DMS53 treated with DMSO at 0.1 percent for 48 hours (cell line): ENCODE measurements around the gene MAK.
"Not testable (repeated sequence)": the region's sequence is repeated elsewhere in the genome, so short reads cannot be mapped to it uniquely, and the experiment has no call there.

ENCODE experiments used
- DNase-seq: peaks from one replicate; lab custom pipeline; 2025; ENCODE audit not compliant: unreplicated experiment; lab: John Stamatoyannopoulos, UW

MAK gene

DNA sequence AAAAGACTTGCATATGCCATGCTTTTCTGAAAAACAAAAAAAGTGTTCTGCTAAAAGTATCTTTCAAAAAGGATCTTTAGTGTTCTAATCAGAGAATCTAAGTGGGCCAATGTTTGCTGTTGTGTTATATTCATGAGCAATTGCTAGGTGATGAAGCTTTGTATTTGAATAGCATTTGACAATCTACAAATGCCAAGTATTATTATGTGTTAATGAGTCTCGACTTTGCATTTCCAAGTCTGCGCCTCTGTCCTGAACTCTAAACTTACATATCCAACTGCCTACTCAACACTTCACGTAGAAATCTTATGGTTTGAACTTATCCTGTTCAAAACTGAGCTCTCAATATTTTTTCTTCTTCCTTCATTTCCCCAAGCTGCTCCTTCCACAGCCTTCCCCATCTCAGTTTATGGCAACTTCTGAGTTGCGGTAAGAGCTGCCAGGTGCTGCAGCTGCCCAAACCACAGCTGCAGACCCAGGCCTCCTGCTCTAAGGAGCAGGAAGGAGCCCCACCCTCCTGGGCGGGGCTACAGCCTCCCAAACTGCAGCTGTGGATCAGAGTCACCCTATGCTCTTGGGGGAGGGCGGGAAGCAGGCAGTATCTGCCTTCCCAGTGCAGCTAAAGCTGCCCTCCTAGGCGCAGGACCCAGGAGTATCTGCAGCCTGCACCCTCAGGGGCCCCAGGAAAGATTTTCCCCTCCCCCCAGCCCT lies 16.7 kb upstream of the MAK start:
- no peak for DNase-seq

DNA sequence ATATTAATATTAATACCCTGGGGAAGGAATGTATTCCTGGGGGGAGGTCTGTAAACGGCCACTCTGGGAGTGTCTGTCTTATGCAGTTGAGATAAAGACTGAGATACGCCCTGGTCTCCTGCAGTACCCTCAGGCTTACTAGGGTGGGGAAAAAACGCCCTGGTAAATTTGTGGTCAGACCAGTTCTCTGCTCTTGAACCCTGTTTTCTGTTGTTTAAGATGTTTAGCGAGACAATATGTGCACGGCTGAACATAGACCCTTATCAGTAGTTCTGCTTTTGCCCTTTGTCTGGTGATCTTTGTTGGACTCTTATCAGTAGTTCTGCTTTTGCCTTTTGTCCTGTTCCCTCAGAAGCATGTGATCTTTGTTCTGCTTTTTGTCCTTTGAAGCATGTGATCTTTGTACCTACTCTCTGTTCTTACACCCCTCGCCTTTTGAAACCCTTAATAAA lies 15.5 kb upstream of the MAK start:
- not testable (repeated sequence) for DNase-seq

DNA sequence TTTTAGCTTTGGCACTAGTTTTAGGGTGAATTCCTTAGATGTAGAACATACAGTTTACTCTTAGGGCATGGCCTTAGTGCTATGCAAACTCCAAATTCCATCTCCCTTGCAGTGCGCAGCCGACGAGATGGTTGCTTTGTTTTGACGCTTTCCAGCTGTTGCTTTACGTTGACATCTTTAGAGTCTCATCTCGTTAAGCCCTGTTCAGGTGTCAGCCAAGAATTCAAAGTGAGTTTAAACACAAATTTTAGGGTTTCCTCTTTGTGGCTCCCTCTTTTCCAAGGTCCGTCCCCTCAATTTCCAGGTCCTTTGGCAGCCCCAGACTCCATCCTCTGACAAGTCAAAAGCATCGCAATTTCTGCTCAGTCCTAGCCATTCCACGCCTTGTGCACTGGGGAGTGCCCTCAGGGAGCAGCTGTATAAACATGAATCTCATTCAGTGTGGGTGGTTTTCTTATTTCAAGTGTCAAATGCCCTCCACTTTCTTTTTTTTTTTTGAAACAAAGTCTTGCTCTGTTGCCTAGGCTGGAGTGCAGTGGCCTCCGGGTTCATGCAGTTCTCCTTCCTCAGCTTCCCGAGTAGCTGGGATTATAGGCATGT lies 14.1 kb upstream of the MAK start:
- peak; percentile 31 for DNase-seq

GRCh38 chr6:10850728-10851127 lies 12.4 kb upstream of the MAK start:
- DNase-seq: no peak

GRCh38 chr6:10849901-10850300 lies 11.6 kb upstream of the MAK start:
- DNase-seq: no peak

- peak; percentile 5 for DNase-seq
Observed at GRCh38 chr6:10847684-10848083, 9.3 kb upstream of the MAK start.

DNA sequence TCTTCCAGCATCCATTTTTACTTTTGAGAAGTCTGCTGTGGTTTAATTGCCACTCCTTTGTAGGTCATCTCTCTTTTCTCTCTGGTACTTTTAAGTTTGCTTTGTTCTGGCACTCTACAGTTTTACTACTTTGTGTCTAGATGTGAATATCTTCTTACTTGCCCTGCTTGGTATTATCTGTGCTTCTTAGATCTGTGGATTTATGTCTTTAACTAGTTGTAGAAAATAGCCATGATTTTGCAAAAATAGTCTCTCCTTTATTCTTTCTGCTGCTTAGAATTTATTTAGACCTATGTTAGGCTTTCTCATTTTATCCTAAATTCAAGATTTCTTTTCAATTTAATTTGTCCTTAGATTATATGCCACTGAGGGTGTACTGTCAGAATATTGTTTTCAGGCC lies 5.2 kb upstream of the MAK start:
- no peak for DNase-seq

- DNase-seq: peak; percentile 39
Observed at GRCh38 chr6:10838794-10839333, 525 bp upstream of the MAK start.

DNA sequence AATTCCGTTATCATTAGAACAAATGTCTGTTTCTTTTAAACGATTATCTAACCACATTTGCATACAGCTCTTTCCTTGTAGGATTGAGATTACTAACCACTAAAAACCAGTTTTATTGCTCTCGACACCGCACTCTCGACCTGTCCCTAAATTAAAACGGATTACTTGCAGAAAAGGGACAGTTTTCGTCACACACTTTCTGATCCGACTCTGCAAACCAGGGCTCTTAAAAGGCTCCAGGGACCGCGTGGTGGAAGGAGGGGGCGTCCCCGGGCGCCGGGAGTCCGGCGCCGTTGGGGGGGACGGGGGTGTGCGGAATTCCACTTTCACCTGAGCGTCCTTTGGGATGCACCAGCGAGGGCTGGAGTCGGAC lies 731 bp downstream of the MAK start:
- DNase-seq: no peak

DNA sequence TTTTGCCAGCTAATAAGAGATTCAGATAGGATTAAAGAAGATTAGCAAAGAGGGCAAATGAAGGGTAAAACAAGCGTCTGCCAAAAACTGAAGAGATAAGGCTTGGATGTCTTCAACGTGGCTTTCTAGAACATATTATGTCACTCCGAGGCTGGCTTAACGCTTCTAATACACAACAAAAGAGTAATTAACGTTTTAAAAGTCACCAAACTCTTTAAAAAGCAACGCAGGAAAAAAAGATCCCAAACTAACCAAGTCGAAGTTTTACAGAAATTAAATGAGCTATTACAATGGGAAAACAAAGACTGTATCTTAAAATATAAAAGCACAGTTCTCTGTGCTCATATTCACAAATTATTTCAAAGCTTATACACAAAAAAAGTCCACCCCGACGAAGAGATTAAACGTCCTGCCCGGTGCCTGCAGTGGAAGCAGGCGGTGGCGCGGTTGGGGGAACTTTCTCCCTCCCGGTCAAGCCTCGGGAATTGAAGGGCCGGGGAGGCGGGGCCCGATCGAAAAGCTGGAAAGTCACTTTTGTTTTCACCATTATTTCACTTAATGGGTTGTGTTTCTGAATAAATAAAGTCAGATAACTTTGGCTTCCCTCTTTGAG lies 1.2 kb downstream of the MAK start:
- no peak for DNase-seq

GRCh38 chr6:10834823-10835222 lies 3.5 kb downstream of the MAK start:
- DNase-seq: no peak

GRCh38 chr6:10831609-10832008 lies 6.7 kb downstream of the MAK start:
- no peak for DNase-seq

DNA sequence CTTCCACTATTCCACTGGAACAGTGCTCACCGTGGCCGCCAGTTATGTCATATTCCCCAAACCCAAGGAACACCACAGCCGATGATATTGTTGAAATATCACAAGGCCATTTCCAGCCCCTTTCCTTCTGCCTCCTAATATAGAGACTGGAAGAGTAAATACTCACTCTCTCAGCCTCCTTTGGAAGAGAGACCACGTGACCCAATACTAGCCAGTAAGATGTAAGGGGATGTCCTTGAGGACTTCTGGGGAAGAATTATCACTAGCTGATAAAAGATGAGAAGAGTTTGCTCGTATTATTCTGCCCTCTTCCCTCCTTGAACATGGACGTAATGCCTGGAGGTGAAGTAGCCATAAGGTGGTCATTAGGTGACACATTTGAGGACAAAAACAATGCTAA lies 13.5 kb downstream of the MAK start:
- DNase-seq: no peak

DNA sequence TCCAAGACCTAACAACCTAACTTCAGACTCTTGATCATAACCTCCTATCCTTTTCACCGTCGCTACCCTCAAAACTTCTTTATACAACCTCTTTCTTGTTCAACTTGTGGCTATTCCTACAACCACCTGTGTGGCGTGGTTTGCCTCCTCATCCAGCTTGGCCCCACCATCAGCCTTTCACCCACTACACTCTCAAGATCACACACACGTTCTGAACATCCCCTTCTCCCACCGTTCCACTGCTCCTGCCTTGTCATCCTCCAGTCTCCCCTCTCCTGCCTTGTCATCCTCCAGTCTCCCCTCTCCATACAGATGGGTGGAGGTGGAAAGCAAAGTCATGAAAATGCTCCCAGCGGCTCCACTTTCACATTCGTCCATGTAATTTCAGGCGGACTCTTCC lies 14.0 kb downstream of the MAK start:
- DNase-seq: no peak

GRCh38 chr6:10814176-10814575 lies 24.2 kb downstream of the MAK start:
- not testable (repeated sequence) for DNase-seq

DNA sequence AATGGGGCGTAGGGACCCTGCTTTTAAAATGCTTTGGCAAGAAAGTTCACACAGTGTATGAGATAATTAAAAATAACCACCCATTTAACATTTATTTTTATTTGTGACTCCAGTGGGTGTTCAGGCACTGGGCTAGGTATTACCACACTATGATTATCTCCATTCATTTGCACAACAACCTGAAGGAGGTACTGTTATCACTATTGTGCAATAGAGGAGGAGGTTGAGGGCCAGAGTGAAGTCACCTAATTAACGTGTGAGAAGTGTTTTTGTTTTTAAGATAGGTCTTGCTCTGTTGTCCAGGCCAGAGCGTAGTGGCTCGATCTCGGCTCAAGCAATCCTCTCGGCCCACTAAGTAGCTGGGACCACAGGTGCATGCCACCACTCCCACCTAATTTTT lies 29.2 kb downstream of the MAK start:
- no peak for DNase-seq

- no peak for DNase-seq
Observed at GRCh38 chr6:10808376-10808775, 30.0 kb downstream of the MAK start.

GRCh38 chr6:10801224-10801848 lies 37.0 kb downstream of the MAK start:
- DNase-seq: peak; percentile 66

GRCh38 chr6:10800810-10801209 lies 37.5 kb downstream of the MAK start:
- peak; percentile 51 for DNase-seq

GRCh38 chr6:10794239-10794638 lies 44.1 kb downstream of the MAK start:
- no peak for DNase-seq

DNA sequence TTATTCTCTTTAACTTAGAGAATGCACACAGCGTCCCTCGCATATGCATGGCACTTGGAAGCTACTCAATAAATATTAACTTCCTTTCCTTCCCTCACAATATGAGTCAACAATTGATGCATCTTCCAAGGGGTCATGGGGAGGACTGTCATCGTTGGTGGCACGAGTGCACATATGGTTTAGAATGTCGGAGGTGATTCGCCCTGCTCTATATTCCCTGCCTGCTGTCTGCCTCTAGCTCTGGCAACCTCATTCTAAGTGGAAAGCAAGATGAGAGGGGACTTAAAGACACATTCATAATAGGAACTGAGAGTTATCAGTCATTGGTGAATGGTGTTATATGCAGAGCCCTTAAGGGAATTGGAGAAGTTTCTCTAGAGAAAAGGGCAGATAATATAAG lies 44.6 kb downstream of the MAK start:
- no peak for DNase-seq

GRCh38 chr6:10793035-10793434 lies 45.3 kb downstream of the MAK start:
- no peak for DNase-seq
